Upper lobe of right lung (tissue), 1 donor: ENCODE data around the gene KRTAP10-12. TPM values are rescaled to one million over a fixed set of nuclear protein-coding genes. Genes with fewer than 3 reads are reported as not detected.
A peak's percentile ranks its signal among the peaks of the same experiment; 100 is the strongest.

Source experiments
- ATAC-seq: fragments of 200-7000 bp; cut with Tn5 transposase; one replicate; pipeline ENCODE4 v1.9.1; 2020; ENCODE audit warnings: mild to moderate bottlenecking, moderate library complexity
- DNase-seq: peaks from one replicate; pipeline ENCODE4 v3.0.0-alpha.2; 2020
- H3K27ac ChIP-seq: fragments of 200-600 bp; one replicate; pipeline ENCODE4 v1.8.0; 2022
- H3K27me3 ChIP-seq: fragments of 200-600 bp; one replicate; pipeline ENCODE4 v1.8.0; 2022; ENCODE audit warnings: mild to moderate bottlenecking
- H3K36me3 ChIP-seq: fragments of 200-600 bp; one replicate; pipeline ENCODE4 v1.8.0; 2022
- H3K4me1 ChIP-seq: fragments of 200-600 bp; one replicate; pipeline ENCODE4 v1.8.0; 2022
- H3K4me3 ChIP-seq: fragments of 200-600 bp; one replicate; pipeline ENCODE4 v1.8.0; 2022; ENCODE audit warnings: mild to moderate bottlenecking
- H3K9me3 ChIP-seq: fragments of 200-600 bp; one replicate; pipeline ENCODE4 v1.8.0; 2022
- intact Hi-C: fragments of 100-400 bp; cut with DNase I; formaldehyde crosslinking; loops from one replicate; pipeline ENCODE4 v1.11.0; 2022
- total RNA-seq: library from RNA; stranded (reverse); fragmentation: NEBNext Ultra II Directional; extraction: Animal tissue kit (Norgen Biotek cat#: 25700); gene quantifications from one replicate; pipeline ENCODE4 v1.2.1, GENCODE V29; 2021
- TF ChIP-seq, protein P1 (sequence below): fragments of 200-600 bp; IDR thresholded peaks from one replicate; pipeline ENCODE4 v1.8.0; 2022; ENCODE audit warnings: antibody characterized with exemption
- donor health status: DM: no; HTN: yes; CAD: no; lungs with severe emphysema.

The KRTAP10-12 gene
- total RNA-seq, 1 donor from 2014 or later = not detected

DNA sequence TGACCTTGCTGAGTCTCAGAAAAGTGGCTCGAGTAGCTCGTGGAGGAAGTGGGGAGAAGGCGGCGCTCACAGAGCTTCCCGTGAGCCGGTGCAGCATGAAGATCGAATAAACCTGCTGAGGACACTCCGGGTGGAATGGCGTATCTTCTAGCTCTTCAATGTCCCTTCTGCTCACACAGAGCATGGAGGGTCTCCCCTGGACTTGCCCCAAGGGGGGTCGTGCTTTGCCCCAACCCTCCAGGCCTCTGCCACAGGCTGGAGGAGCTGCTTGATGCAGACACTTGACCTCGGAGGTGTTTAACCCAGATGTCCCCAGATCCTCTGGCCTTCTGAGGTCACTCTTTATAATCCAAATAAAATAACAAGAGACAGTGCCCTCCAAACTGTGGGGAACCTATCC, 2.2 kb upstream of the KRTAP10-12 start:
- no peak overlapping the region for H3K27ac ChIP-seq
- intact Hi-C loops = no loop called here
- H3K27me3 ChIP-seq = peaks cover 19% of the 10 kb centered on the region
- ATAC-seq = no peak
- peak; percentile 48 for DNase-seq
- TF ChIP-seq, protein P1, sequence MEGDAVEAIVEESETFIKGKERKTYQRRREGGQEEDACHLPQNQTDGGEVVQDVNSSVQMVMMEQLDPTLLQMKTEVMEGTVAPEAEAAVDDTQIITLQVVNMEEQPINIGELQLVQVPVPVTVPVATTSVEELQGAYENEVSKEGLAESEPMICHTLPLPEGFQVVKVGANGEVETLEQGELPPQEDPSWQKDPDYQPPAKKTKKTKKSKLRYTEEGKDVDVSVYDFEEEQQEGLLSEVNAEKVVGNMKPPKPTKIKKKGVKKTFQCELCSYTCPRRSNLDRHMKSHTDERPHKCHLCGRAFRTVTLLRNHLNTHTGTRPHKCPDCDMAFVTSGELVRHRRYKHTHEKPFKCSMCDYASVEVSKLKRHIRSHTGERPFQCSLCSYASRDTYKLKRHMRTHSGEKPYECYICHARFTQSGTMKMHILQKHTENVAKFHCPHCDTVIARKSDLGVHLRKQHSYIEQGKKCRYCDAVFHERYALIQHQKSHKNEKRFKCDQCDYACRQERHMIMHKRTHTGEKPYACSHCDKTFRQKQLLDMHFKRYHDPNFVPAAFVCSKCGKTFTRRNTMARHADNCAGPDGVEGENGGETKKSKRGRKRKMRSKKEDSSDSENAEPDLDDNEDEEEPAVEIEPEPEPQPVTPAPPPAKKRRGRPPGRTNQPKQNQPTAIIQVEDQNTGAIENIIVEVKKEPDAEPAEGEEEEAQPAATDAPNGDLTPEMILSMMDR = no peak
- H3K4me3 ChIP-seq = no peak overlapping the region
- no peaks in the 10 kb centered on the region for H3K4me1 ChIP-seq
- no peaks in the 10 kb centered on the region for H3K36me3 ChIP-seq
- peaks cover 9% of the 10 kb centered on the region for H3K9me3 ChIP-seq

GRCh38 chr21:44695184-44695583, 1.8 kb upstream of the KRTAP10-12 start:
- no peak overlapping the region for H3K4me3 ChIP-seq
- peaks cover 23% of the 10 kb centered on the region for H3K27me3 ChIP-seq
- peak; percentile 41 for DNase-seq
- intact Hi-C loops = no loop called here
- H3K4me1 ChIP-seq = no peaks in the 10 kb centered on the region
- ATAC-seq = no peak
- H3K9me3 ChIP-seq = peaks cover 9% of the 10 kb centered on the region
- H3K27ac ChIP-seq = no peak overlapping the region
- no peaks in the 10 kb centered on the region for H3K36me3 ChIP-seq
- TF ChIP-seq, protein P1 = no peak

- intact Hi-C loops = no loop called here
- Histone ChIP-seq H3K27ac (no peak overlapping the region), H3K4me3 (no peak overlapping the region), H3K4me1 (no peaks in the 10 kb centered on the region), H3K27me3 (peaks cover 27% of the 10 kb centered on the region), H3K9me3 (peaks cover 9% of the 10 kb centered on the region), H3K36me3 (no peaks in the 10 kb centered on the region)
- DNase-seq (no peak), ATAC-seq (no peak)
- TF ChIP-seq, protein P1 = no peak
Observed at GRCh38 chr21:44695641-44696040, 1.3 kb upstream of the KRTAP10-12 start.

GRCh38 chr21:44696572-44696971, 400 bp upstream of the KRTAP10-12 start:
- Histone ChIP-seq H3K4me1 (no peaks in the 10 kb centered on the region), H3K4me3 (no peak overlapping the region), H3K27ac (no peak overlapping the region), H3K27me3 (peaks cover 27% of the 10 kb centered on the region), H3K36me3 (no peaks in the 10 kb centered on the region), H3K9me3 (peaks cover 9% of the 10 kb centered on the region)
- intact Hi-C loops = no loop called here
- DNase-seq = no peak
- TF ChIP-seq, protein P1 = no peak
- no peak for ATAC-seq

DNA sequence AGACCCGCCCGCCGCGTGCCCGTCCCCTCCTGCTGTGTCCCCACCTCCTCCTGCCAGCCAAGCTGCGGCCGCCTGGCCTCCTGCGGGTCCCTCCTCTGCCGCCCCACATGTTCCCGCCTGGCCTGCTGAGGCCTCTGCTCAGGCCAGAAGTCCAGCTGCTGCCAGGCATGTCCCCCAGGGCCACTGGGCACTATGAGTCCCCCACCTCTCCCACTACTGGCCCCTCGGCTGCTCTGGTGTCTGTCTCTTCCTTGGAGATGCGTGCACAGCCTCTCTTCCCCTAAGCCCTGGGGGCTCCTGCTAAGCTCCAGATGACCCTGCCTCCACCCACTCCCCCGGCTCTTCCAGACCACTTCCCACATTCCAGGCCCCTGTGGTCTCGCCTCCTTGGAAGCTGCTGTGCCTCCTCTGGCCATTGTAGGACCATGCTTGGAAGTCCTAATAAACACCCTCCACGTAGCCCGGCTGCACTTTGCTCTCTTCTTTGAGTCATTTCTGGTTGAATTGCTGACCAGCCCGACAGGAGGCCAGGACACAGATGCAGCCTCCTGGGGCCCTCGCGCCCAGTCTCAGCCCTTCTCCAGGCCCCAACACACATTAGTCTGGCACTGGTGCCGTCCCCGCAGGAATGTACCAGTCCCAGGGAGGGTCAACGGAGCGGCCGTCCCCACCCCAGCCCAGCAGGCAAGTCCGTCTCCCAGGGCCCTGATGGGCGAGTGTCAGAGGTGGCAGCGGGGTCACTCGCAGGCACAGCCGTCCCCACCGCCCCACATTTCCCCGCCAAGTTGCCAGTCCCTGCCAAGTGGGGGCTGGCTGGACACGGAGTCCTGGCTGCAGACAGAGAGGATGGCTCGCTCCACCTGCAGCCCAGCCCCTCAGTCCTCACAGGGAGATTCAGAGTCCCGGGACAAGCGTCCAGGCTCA, 1.1 kb downstream of the KRTAP10-12 start:
- H3K36me3 ChIP-seq = no peaks in the 10 kb centered on the region
- no peak overlapping the region for H3K4me3 ChIP-seq
- intact Hi-C loops = no loop called here
- no peaks in the 10 kb centered on the region for H3K4me1 ChIP-seq
- H3K27me3 ChIP-seq = peaks cover 40% of the 10 kb centered on the region
- no peaks in the 10 kb centered on the region for H3K9me3 ChIP-seq
- no peak for ATAC-seq
- TF ChIP-seq, protein P1 = no peak
- DNase-seq = no peak
- no peak overlapping the region for H3K27ac ChIP-seq
